ENCODE data around the gene LRRC49.
"Not testable (repeated sequence)": the region's sequence is repeated elsewhere in the genome, so short reads cannot be mapped to it uniquely, and the experiment has no call there.

Gene LRRC49

DNA sequence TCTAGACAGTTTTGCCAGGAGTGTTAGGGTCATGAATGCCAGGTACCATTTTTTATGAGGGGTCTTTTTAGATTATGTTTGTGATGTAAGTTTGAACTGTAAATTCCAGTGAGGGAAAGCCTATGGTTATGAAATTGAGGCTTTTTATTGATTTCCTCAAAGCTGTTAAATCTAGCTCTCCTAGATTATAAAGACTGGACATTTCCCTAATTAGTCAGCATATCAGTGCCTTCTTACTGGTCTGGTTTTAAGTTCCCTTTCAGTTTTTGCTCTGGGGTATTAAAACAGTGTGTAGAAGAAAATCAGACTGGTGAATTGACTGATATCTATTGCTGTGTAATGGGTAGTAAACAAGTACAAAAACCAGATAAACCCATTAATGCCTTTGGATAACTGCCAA is 39.2 kb downstream of the LRRC49 start:
- TF ChIP-seq EZH2 (IDR thresholded peaks at IDR 0.05) = no peak
- no peak for TF ChIP-seq POLR2AphosphoS5 (IDR thresholded peaks at IDR 0.05; ENCODE audit: borderline replicate concordance, low read depth, low read length)
- TF ChIP-seq FOXP2 (optimal IDR thresholded peaks at IDR 0.05; ENCODE audit: control extremely low read depth, extremely low read length, insufficient read depth) = no peak
- DNase-seq (ENCODE audit: low read depth, low spot score) = no peak
- no peak overlapping the region for H3K27ac ChIP-seq
- H3K9ac ChIP-seq (ENCODE audit: insufficient read length) = no peak overlapping the region
- H3K9me3 ChIP-seq (ENCODE audit: low read depth, low read length) = no peaks in the 10 kb centered on the region
- H3K36me3 ChIP-seq (ENCODE audit: insufficient read depth, low read length) = no peaks in the 10 kb centered on the region
- H3K4me3 ChIP-seq = no peak overlapping the region

DNA sequence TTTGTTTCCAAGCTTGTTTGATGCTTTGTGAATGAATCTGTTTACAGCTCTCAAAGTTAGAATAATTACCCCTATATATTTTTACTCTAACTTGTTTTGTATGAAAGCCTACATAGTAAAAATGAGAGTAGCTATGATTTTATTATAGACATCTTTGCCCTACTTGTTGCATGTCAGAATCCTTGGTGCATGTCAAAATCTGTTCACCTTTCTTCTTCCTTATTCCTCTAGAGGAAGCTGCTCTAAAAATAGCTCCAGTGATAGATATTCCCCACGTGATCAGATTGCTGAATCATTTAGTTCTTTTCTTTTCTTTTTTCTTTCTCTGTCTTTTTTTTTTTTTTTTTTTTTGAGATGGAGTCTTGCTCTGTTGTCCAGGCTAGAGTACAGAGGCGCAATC is 39.8 kb downstream of the LRRC49 start:
- no peak overlapping the region for H3K27ac ChIP-seq
- no peaks in the 10 kb centered on the region for H3K9me3 ChIP-seq (ENCODE audit: low read depth, low read length)
- H3K4me3 ChIP-seq = no peak overlapping the region
- TF ChIP-seq EZH2 (IDR thresholded peaks at IDR 0.05) (no peak), FOXP2 (optimal IDR thresholded peaks at IDR 0.05; ENCODE audit: control extremely low read depth, extremely low read length, insufficient read depth) (no peak)
- no peak overlapping the region for H3K9ac ChIP-seq (ENCODE audit: insufficient read length)
- no peaks in the 10 kb centered on the region for H3K36me3 ChIP-seq (ENCODE audit: insufficient read depth, low read length)
- DNase-seq (ENCODE audit: low read depth, low spot score) = no peak

DNA sequence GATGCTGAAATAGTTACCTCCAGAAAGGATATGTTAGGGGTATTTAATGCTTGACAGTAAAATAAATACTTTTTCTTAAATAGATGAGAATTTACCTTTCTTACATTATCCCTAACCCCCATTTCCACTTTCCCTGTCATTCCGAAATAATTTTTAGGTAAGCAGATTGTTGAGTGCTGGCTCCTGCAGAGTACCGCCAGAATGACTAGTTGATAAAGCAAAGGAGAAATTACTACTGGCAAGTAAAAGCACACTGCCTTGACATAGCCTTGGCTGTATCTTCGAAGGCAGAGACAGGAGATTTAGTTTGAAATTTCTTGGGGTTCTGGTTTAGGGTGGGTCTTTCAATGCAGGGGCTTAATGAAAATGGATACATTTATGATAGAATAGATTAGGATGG is 40.8 kb downstream of the LRRC49 start:
- Histone ChIP-seq H3K9me3 (ENCODE audit: low read depth, low read length) (no peaks in the 10 kb centered on the region), H3K36me3 (ENCODE audit: insufficient read depth, low read length) (no peaks in the 10 kb centered on the region), H3K27ac (no peak overlapping the region), H3K4me3 (no peak overlapping the region), H3K9ac (ENCODE audit: insufficient read length) (no peak overlapping the region)
- TF ChIP-seq FOXP2 (optimal IDR thresholded peaks at IDR 0.05; ENCODE audit: control extremely low read depth, extremely low read length, insufficient read depth) = no peak
- TF ChIP-seq EZH2 (IDR thresholded peaks at IDR 0.05) = no peak
- TF ChIP-seq POLR2AphosphoS5 (IDR thresholded peaks at IDR 0.05; ENCODE audit: borderline replicate concordance, low read depth, low read length) = no peak
- DNase-seq (ENCODE audit: low read depth, low spot score) = no peak

DNA sequence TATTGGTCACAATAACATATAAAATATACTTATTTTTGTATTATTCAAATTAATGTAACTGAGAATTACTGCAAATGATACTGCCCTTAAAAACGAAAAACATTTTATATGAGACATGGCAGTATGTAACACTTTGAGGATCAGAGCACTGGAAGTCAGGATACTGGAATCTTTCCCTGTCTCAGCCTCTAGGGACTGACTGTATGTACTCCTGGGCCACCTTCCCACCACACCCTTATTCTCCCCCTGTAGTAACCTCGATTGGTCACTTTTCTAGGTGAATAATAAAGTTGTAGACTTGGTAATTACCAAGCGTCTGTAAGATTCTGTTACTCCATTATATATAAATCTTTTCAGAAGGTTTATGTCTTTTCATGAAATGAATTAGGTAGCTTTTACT is 43.0 kb downstream of the LRRC49 start:
- TF ChIP-seq POLR2AphosphoS5 (IDR thresholded peaks at IDR 0.05; ENCODE audit: borderline replicate concordance, low read depth, low read length) (no peak), EZH2 (IDR thresholded peaks at IDR 0.05) (no peak), FOXP2 (optimal IDR thresholded peaks at IDR 0.05; ENCODE audit: control extremely low read depth, extremely low read length, insufficient read depth) (no peak)
- no peak overlapping the region for H3K27ac ChIP-seq
- H3K9me3 ChIP-seq (ENCODE audit: low read depth, low read length) = no peaks in the 10 kb centered on the region
- H3K36me3 ChIP-seq (ENCODE audit: insufficient read depth, low read length) = no peaks in the 10 kb centered on the region
- H3K9ac ChIP-seq (ENCODE audit: insufficient read length) = no peak overlapping the region
- no peak overlapping the region for H3K4me3 ChIP-seq
- no peak for DNase-seq (ENCODE audit: low read depth, low spot score)

DNA sequence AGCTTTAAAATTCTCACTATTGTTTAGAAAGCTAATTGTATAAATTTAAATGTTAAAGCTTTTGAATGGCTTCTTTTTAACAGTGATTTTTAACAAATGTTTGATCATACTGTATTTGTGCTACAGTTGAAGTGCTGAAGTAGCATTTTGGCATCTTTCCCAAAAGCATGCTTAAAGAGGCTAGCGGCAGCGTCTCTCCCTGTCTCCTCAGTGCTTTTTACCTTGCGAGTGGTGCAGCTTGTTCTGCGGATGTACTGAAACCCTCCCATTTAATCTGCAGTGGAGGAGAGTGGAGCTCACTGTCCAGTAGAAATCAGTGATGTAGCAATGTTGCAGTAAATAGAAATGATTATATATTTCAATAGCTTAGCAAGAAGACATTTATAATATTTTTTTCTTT is 43.7 kb downstream of the LRRC49 start:
- Histone ChIP-seq H3K27ac (no peak overlapping the region), H3K9ac (ENCODE audit: insufficient read length) (no peak overlapping the region), H3K36me3 (ENCODE audit: insufficient read depth, low read length) (no peaks in the 10 kb centered on the region), H3K9me3 (ENCODE audit: low read depth, low read length) (no peaks in the 10 kb centered on the region), H3K4me3 (peak overlapping the region; percentile 45)
- TF ChIP-seq FOXP2 (optimal IDR thresholded peaks at IDR 0.05; ENCODE audit: control extremely low read depth, extremely low read length, insufficient read depth) = no peak
- TF ChIP-seq POLR2AphosphoS5 (IDR thresholded peaks at IDR 0.05; ENCODE audit: borderline replicate concordance, low read depth, low read length) = no peak
- no peak for TF ChIP-seq EZH2 (IDR thresholded peaks at IDR 0.05)
- DNase-seq (ENCODE audit: low read depth, low spot score) = peak; percentile 34

DNA sequence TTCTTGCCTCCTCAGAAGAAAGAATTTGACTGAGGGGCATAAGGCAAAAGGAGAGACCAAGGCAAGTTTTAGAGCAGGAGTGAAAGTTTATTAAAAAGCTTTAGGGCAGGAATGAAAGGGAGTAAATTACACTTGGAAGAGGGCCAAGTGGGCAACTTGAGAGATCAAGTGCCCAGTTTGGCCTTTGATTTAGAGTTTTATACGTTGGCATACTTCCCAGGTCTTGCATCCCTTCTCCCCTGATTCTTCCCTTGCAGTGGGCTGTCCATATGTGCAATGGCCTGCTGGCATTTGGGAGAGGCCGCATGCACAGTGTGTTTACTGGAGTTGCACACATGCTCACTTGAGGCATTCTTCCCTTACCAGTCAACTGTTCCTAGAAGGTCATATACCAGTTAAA is 50.7 kb downstream of the LRRC49 start:
- not testable (repeated sequence) for H3K9me3 ChIP-seq (ENCODE audit: low read depth, low read length); H3K36me3 ChIP-seq (ENCODE audit: insufficient read depth, low read length); DNase-seq (ENCODE audit: low read depth, low spot score)

DNA sequence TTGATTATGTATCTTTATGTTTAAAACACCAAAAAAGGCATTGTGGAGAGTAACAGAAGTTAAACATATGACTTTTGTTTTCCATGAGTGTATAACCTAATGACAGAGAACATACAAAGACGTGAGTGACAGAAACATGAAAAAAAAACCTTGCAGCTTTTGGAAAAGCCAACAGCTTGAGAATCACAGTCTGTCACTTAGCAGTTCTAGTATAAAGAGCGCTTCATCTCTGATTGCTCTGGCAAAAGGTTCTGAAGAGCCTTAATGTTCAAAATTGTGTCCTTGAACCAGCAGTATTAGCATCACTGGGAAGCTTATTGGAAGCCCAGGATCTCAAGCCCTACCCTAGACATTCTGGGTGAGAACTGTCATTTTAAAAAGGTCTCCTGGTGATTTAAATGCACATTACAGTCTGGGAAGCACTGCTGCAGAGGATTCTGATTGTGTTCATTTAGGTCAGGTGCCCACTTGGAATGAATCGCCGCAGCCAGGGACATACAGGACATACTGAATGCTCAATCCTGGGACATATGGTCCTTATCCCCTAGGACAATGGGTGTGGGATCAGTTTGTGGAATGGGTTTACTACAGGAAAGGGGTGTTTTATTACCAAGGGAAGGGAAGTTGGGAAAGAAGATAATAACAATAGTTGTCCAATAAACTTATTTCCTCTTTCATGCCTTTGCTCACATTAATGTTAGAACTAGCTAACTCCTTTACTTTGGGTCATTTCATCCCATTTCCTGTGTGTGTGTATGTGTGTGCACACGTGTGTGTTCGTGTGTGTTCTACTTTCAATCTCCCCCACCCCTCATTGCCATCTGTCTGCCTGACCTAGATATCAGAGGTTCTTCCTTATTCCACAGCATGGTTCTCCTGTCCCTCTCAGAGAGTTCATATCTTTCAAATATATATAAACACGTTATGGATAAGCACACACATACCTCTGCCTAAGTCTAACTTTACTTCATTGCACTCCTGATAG is 55.0 kb downstream of the LRRC49 start:
- H3K36me3 ChIP-seq (ENCODE audit: insufficient read depth, low read length) = no peaks in the 10 kb centered on the region
- H3K27ac ChIP-seq = no peak overlapping the region
- TF ChIP-seq POLR2AphosphoS5 (IDR thresholded peaks at IDR 0.05; ENCODE audit: borderline replicate concordance, low read depth, low read length) (no peak), FOXP2 (optimal IDR thresholded peaks at IDR 0.05; ENCODE audit: control extremely low read depth, extremely low read length, insufficient read depth) (no peak), EZH2 (IDR thresholded peaks at IDR 0.05) (no peak)
- no peaks in the 10 kb centered on the region for H3K9me3 ChIP-seq (ENCODE audit: low read depth, low read length)
- no peak overlapping the region for H3K4me3 ChIP-seq
- DNase-seq (ENCODE audit: low read depth, low spot score) = no peak
- no peak overlapping the region for H3K9ac ChIP-seq (ENCODE audit: insufficient read length)

More for the DNA sequence above, 50.7 kb downstream of the LRRC49 start:
- not testable (repeated sequence) for H3K27ac ChIP-seq; H3K4me3 ChIP-seq; H3K9ac ChIP-seq (ENCODE audit: insufficient read length)

DNA sequence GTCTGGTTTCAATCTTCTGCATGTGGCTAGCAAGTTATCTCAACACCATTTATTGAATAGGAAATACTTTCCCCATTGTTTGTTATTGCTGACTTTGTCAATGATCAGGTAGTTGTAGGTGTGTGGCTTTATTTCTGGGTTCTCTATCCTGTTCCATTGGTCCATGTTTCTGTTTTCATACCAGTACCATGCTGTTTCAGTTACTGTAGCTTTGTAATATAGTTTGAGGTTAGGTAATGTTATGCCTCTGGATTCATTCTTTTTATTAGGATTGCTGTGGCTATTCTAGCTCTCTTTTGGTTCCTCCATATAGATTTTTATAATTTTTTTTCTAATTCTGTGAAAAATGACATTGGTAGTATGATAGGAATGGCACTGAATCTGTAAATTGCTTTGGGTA is 58.3 kb downstream of the LRRC49 start:
- Histone ChIP-seq H3K4me3 (no peak overlapping the region), H3K9ac (ENCODE audit: insufficient read length) (no peak overlapping the region), H3K27ac (no peak overlapping the region), H3K9me3 (ENCODE audit: low read depth, low read length) (no peaks in the 10 kb centered on the region), H3K36me3 (ENCODE audit: insufficient read depth, low read length) (no peaks in the 10 kb centered on the region)
- DNase-seq (ENCODE audit: low read depth, low spot score) = no peak
- no peak for TF ChIP-seq POLR2AphosphoS5 (IDR thresholded peaks at IDR 0.05; ENCODE audit: borderline replicate concordance, low read depth, low read length)
- TF ChIP-seq EZH2 (IDR thresholded peaks at IDR 0.05) = no peak
- TF ChIP-seq FOXP2 (optimal IDR thresholded peaks at IDR 0.05; ENCODE audit: control extremely low read depth, extremely low read length, insufficient read depth) = no peak

DNA sequence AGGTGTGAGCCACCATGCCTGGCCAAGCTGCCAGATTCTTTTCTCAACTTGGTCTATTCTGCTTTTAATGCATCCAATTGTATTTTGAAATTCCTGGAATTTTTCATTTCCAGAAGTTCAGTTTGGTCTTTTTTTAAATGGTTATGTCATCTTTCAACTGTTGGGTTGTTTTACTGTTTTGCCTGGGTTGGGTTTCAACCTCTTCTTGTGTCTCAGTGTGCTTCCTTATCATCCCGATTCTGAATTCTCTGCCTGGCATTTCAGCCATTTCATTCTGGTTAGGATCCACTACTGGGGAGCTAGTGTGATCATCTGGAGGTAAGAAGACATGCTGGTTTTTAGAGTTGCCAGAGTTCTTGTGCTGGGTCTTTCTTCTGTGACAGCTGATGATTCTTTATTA is 61.5 kb downstream of the LRRC49 start:
- Histone ChIP-seq H3K27ac (no peak overlapping the region), H3K9me3 (ENCODE audit: low read depth, low read length) (no peaks in the 10 kb centered on the region), H3K9ac (ENCODE audit: insufficient read length) (no peak overlapping the region), H3K4me3 (no peak overlapping the region), H3K36me3 (ENCODE audit: insufficient read depth, low read length) (no peaks in the 10 kb centered on the region)
- no peak for DNase-seq (ENCODE audit: low read depth, low spot score)
- TF ChIP-seq POLR2AphosphoS5 (IDR thresholded peaks at IDR 0.05; ENCODE audit: borderline replicate concordance, low read depth, low read length) (no peak), EZH2 (IDR thresholded peaks at IDR 0.05) (no peak), FOXP2 (optimal IDR thresholded peaks at IDR 0.05; ENCODE audit: control extremely low read depth, extremely low read length, insufficient read depth) (no peak)
